ENCODE results near the gene PARD3.

DNA sequence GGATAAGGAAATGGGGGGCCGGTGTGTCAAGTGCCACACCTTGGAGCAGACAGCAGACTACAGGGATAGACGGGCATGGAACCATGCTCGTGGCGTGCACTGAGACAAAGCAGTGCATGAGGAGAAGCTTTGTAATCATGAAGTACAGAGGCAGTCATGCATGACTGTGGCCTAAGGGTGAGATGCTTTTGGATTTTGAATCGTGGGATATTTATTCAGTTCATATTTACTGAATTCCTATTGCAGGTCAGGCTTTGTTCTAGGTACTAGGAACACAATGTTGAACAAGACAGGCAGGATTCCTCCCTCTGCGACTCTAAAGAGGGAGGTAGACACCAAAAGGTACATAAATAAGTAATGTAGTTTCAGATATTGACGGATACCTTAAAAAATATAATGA lies 597.6 kb downstream of the PARD3 start:
- TF ChIP-seq POLR2AphosphoS5 (IDR thresholded peaks at IDR 0.05) (no peak), POLR2A (IDR thresholded peaks at IDR 0.05) (no peak)
- TF ChIP-seq, protein P1, sequence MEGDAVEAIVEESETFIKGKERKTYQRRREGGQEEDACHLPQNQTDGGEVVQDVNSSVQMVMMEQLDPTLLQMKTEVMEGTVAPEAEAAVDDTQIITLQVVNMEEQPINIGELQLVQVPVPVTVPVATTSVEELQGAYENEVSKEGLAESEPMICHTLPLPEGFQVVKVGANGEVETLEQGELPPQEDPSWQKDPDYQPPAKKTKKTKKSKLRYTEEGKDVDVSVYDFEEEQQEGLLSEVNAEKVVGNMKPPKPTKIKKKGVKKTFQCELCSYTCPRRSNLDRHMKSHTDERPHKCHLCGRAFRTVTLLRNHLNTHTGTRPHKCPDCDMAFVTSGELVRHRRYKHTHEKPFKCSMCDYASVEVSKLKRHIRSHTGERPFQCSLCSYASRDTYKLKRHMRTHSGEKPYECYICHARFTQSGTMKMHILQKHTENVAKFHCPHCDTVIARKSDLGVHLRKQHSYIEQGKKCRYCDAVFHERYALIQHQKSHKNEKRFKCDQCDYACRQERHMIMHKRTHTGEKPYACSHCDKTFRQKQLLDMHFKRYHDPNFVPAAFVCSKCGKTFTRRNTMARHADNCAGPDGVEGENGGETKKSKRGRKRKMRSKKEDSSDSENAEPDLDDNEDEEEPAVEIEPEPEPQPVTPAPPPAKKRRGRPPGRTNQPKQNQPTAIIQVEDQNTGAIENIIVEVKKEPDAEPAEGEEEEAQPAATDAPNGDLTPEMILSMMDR (IDR thresholded peaks at IDR 0.05) = no peak
